HEK293T (cell line): ENCODE data around the gene CYP19A1.

ENCODE experiments used
- ARNT ChIP-seq: fragments of 450-650 bp; IDR thresholded peaks from 2 replicates; pipeline ENCODE4 v1.6.1; 2017; ENCODE audit warnings: mild to moderate bottlenecking
- ELF4 ChIP-seq: fragments of 450-650 bp; IDR thresholded peaks from 2 replicates; pipeline ENCODE4 v1.6.1; 2017; ENCODE audit warnings: antibody characterized with exemption
- FOXA1 ChIP-seq: fragments of 450-650 bp; IDR thresholded peaks from 2 replicates; pipeline ENCODE4 v1.6.1; 2016; ENCODE audit warnings: mild to moderate bottlenecking
- FOXK2 ChIP-seq: fragments of 450-650 bp; IDR thresholded peaks from 2 replicates; pipeline ENCODE4 v1.6.1; 2016; ENCODE audit warnings: mild to moderate bottlenecking
- FOXM1 ChIP-seq: fragments of 450-650 bp; IDR thresholded peaks from 2 replicates; pipeline ENCODE4 v1.6.1; 2017; ENCODE audit warnings: mild to moderate bottlenecking, borderline replicate concordance
- HDGF ChIP-seq: fragments of 450-650 bp; IDR thresholded peaks from 2 replicates; pipeline ENCODE4 v1.6.1; 2017; ENCODE audit warnings: antibody characterized with exemption, borderline replicate concordance
- L3MBTL2 ChIP-seq: fragments of 450-650 bp; conservative IDR thresholded peaks from 2 replicates; pipeline ENCODE4 v1.6.1; 2016; ENCODE audit warnings: mild to moderate bottlenecking
- LEF1 ChIP-seq: fragments of 450-650 bp; IDR thresholded peaks from 2 replicates; pipeline ENCODE4 v1.6.1; 2017; ENCODE audit warnings: mild to moderate bottlenecking, borderline replicate concordance
- NFRKB ChIP-seq: fragments of 450-650 bp; IDR thresholded peaks from 2 replicates; pipeline ENCODE4 v1.6.1; 2016; ENCODE audit warnings: mild to moderate bottlenecking, moderate library complexity
- SP1 ChIP-seq: fragments of 450-650 bp; IDR thresholded peaks from 2 replicates; pipeline ENCODE4 v1.6.1; 2017
- SUZ12 ChIP-seq: fragments of 450-650 bp; IDR thresholded peaks from 2 replicates; pipeline ENCODE4 v1.6.1; 2016; ENCODE audit warnings: mild to moderate bottlenecking
- TARDBP ChIP-seq: fragments of 450-650 bp; IDR thresholded peaks from 2 replicates; pipeline ENCODE4 v1.6.1; 2016
- ZNF384 ChIP-seq: fragments of 450-650 bp; IDR thresholded peaks from 2 replicates; pipeline ENCODE4 v1.6.1; 2016
- TF ChIP-seq, protein P1 (sequence below): fragments of 450-650 bp; IDR thresholded peaks from 2 replicates; pipeline ENCODE4 v1.6.1; 2016

DNA sequence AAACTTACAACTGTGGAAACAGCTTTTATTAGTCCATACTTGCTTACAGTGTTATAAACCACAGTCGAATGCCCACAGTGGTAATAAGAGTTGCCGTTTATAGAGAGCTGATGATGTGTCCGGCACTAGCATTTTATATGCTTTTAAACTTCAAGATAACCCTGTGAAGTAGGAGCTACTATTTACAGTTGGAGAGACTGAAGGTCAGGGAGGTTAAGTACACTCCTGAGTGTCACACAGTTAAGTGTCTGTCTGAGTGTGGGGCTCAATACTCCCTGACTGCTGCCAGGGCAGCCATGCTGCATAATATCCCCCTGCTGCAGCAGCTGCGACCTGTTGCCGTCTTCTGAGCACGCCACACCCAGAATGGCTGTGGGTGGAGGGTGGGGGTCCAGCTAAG is 153.8 kb downstream of the CYP19A1 start:
- TF ChIP-seq SP1 = no peak
- no peak for TF ChIP-seq TARDBP
- no peak for TF ChIP-seq SUZ12
- TF ChIP-seq FOXK2 = no peak
- no peak for TF ChIP-seq FOXA1
- no peak for TF ChIP-seq FOXM1
- no peak for TF ChIP-seq ELF4
- TF ChIP-seq HDGF = no peak
- no peak for TF ChIP-seq L3MBTL2
- no peak for TF ChIP-seq ZNF384
- TF ChIP-seq LEF1 = no peak
- TF ChIP-seq NFRKB = no peak
- TF ChIP-seq, protein P1, sequence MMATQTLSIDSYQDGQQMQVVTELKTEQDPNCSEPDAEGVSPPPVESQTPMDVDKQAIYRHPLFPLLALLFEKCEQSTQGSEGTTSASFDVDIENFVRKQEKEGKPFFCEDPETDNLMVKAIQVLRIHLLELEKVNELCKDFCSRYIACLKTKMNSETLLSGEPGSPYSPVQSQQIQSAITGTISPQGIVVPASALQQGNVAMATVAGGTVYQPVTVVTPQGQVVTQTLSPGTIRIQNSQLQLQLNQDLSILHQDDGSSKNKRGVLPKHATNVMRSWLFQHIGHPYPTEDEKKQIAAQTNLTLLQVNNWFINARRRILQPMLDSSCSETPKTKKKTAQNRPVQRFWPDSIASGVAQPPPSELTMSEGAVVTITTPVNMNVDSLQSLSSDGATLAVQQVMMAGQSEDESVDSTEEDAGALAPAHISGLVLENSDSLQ = no peak
- TF ChIP-seq ARNT = no peak
